GM12878 (cell line): ENCODE results near the gene NUDT1. TPM values are rescaled to one million over a fixed set of nuclear protein-coding genes. Genes with fewer than 3 reads are reported as not detected.

Source experiments
- ATAC-seq: fragments of 200-7000 bp; cut with Tn5 transposase; 3 replicates; pipeline ENCODE4 v1.9.1; 2020; ENCODE audit warnings: mild to moderate bottlenecking, moderate library complexity
- BruUV-seq: library from RNA; stranded (reverse); fragments of 400-500 nt; replicated peaks from 2 replicates; lab custom pipeline; 2021; lab: Mats Ljungman, UMichigan
- CTCF ChIA-PET: fragments of 300-600 bp; sonication (Branson Sonifier 250); formaldehyde crosslinking; extraction: SDS; loops from one replicate; lab custom pipeline; 2021; ENCODE audit warnings: inconsistent platforms; lab: Yijun Ruan, JAX
- POLR2A ChIA-PET: fragments of 350-600 bp; formaldehyde crosslinking; extraction: SDS; loops from one replicate; lab custom pipeline; 2021; ENCODE audit warnings: inconsistent platforms; lab: Charles Lee
- RAD21 ChIA-PET: fragments of 300-600 bp; sonication (Branson Sonifier 250); formaldehyde crosslinking; loops from one replicate; lab custom pipeline; 2023; ENCODE audit warnings: antibody characterized with exemption; ENCODE audit not compliant: unreplicated experiment; lab: Charles Lee
- SMC1A ChIA-PET: fragments of 300-600 bp; sonication (Branson Sonifier 250); formaldehyde crosslinking; loops from one replicate; lab custom pipeline; 2023; ENCODE audit not compliant: unreplicated experiment, uncharacterized antibody; lab: Charles Lee
- DNase-seq: peaks from one replicate; pipeline ENCODE4 v3.0.0-alpha.2; 2011; ENCODE audit warnings: low read depth, low spot score
- FAIRE-seq: peaks from 3 replicates; lab custom pipeline; 2011; peaks lifted over from hg19 to GRCh38; lab: Jason Lieb, UNC
- H2AFZ ChIP-seq: 2 replicates; pipeline ENCODE4 v1.6.0; 2011; ENCODE audit warnings: low read depth, low read length, control low read depth; ENCODE audit not compliant: control insufficient read depth
- H3K27ac ChIP-seq: 2 replicates; pipeline ENCODE4 v1.5.1; 2011; ENCODE audit warnings: control low read depth; ENCODE audit not compliant: control insufficient read depth, insufficient read depth
- H3K27me3 ChIP-seq, 2 experiments: replicated peaks in 1 of 2; 2 replicates each; pipeline versions ENCODE4 v1.6.0 to v1.6.1; 2011; ENCODE audit warnings: low read length in 1 of 2; ENCODE audit not compliant: control insufficient read depth in 2 of 2, insufficient read depth in 2 of 2
- H3K36me3 ChIP-seq, 2 experiments: 2 replicates each; pipeline ENCODE4 v1.5.1; 2011; ENCODE audit warnings: low read length in 1 of 2; ENCODE audit not compliant: control insufficient read depth in 2 of 2, insufficient read depth in 2 of 2
- H3K4me1 ChIP-seq: 2 replicates; pipeline ENCODE4 v1.6.1; 2011; ENCODE audit warnings: mild to moderate bottlenecking, low read length, moderate library complexity, mixed read lengths; ENCODE audit not compliant: control insufficient read depth, insufficient read depth
- H3K4me2 ChIP-seq: 2 replicates; pipeline ENCODE4 v1.6.0; 2011; ENCODE audit warnings: control low read depth; ENCODE audit not compliant: control insufficient read depth, insufficient read depth
- H3K4me3 ChIP-seq: fragments of 200-600 bp; sonication (generic); 2 replicates; pipeline ENCODE4 v1.5.1; 2016
- H3K79me2 ChIP-seq: 2 replicates; pipeline ENCODE4 v1.6.0; 2011; ENCODE audit warnings: low read length; ENCODE audit not compliant: control insufficient read depth, insufficient read depth
- H3K9ac ChIP-seq: 2 replicates; pipeline ENCODE4 v1.8.0; 2011; ENCODE audit warnings: low read length, control low read depth, mixed read lengths; ENCODE audit not compliant: control insufficient read depth, insufficient read depth
- H3K9me3 ChIP-seq: replicated peaks from 3 replicates; pipeline ENCODE4 v1.5.1; 2011; ENCODE audit warnings: mild to moderate bottlenecking, low read length; ENCODE audit not compliant: control insufficient read depth, insufficient read depth
- H4K20me1 ChIP-seq: 2 replicates; pipeline ENCODE4 v1.6.0; 2011; ENCODE audit not compliant: control insufficient read depth, insufficient read depth
- BRCA1 ChIP-seq: IDR thresholded peaks from 2 replicates; pipeline ENCODE4 v1.6.1; 2011; ENCODE audit warnings: low read depth, low read length, improper control_type of control experiment
- DPF2 ChIP-seq: fragments of 450-650 bp; IDR thresholded peaks from 2 replicates; pipeline ENCODE4 v1.6.1; 2017; ENCODE audit warnings: mild to moderate bottlenecking
- HDGF ChIP-seq: fragments of 450-650 bp; IDR thresholded peaks from 2 replicates; pipeline ENCODE4 v1.6.1; 2016; ENCODE audit warnings: antibody characterized with exemption
- IRF4 ChIP-seq: IDR thresholded peaks from 2 replicates; pipeline ENCODE4 v1.6.1; 2011; ENCODE audit warnings: low read depth, low read length
- IRF5 ChIP-seq: fragments of 450-650 bp; IDR thresholded peaks from 2 replicates; pipeline ENCODE4 v1.6.1; 2017; ENCODE audit warnings: borderline replicate concordance
- MTA3 ChIP-seq: IDR thresholded peaks from 2 replicates; pipeline ENCODE4 v1.6.1; 2012; ENCODE audit warnings: low read length, inconsistent platforms, borderline replicate concordance
- SMARCA5 ChIP-seq: fragments of 450-650 bp; IDR thresholded peaks from 2 replicates; pipeline ENCODE4 v1.6.1; 2017; ENCODE audit warnings: mild to moderate bottlenecking
- USF2 ChIP-seq: IDR thresholded peaks from 2 replicates; pipeline ENCODE4 v1.6.1; 2011; ENCODE audit warnings: low read depth, low read length, improper control_type of control experiment, borderline replicate concordance
- ZNF592 ChIP-seq: fragments of 450-650 bp; IDR thresholded peaks from 2 replicates; pipeline ENCODE4 v1.6.1; 2017; ENCODE audit warnings: mild to moderate bottlenecking, moderate library complexity
- ZNF687 ChIP-seq: fragments of 450-650 bp; IDR thresholded peaks from 2 replicates; pipeline ENCODE4 v1.6.1; 2017; ENCODE audit warnings: mild to moderate bottlenecking, moderate library complexity
- ZSCAN29 ChIP-seq: fragments of 450-650 bp; IDR thresholded peaks from 2 replicates; pipeline ENCODE4 v1.6.1; 2017; ENCODE audit warnings: mild to moderate bottlenecking, moderate library complexity
- WGBS: methylation state at CpG from one replicate; pipeline ENCODE4 v1.1.6; 2016; ENCODE audit warnings: low lambda C conversion rate; ENCODE audit not compliant: insufficient replicate concordance, insufficient coverage; ENCODE audit errors: missing lambda C conversion rate; 5-methylcytosine and 5-hydroxymethylcytosine counted together
- in situ Hi-C: fragments of 300-500 bp; cut with MboI; formaldehyde crosslinking; loops from 9 replicates; pipeline ENCODE4 v1.14.3; 2018; ENCODE audit warnings: mixed read lengths
- intact Hi-C: fragments of 100-400 bp; cut with micrococcal nuclease; formaldehyde crosslinking; loops from one replicate; pipeline ENCODE4 v1.14.2; 2022; ENCODE audit not compliant: unreplicated experiment
- polyA plus RNA-seq, 11 experiments: library from polyadenylated mRNA; depleted of rRNA in 4 of 11; unstranded in 6 of 11; stranded (reverse) in 5 of 11; fragments of >200 nt; fragmentation: Nextera tagmentation in 4 of 11; fragmentation: Illumina TruSeq in 1 of 11; extraction: Ambion mirVana in 4 of 11; extraction: Trizol in 1 of 11; gene quantifications; 1 replicate in 1 of 11; 2 replicates in 10 of 11; pipeline versions ENCODE4 v1.2.1 to v1.2.3, GENCODE V29; 2011 to 2016; ENCODE audit warnings: inconsistent platforms in 2 of 11, missing spikeins in 2 of 11, low read depth in 1 of 11
- total RNA-seq, 4 experiments: library from RNA; depleted of rRNA in 3 of 4; stranded (reverse); fragments of >200 nt in 3 of 4; fragmentation: Illumina TruSeq in 1 of 4; extraction: Trizol in 1 of 4; gene quantifications; 2 replicates each; pipeline versions ENCODE4 v1.2.1 to v1.2.3, GENCODE V29; 2013 to 2021

Gene NUDT1
- total and polyA plus RNA-seq, 10 of the 15 experiments (the other 5 are each of a cell fraction or from before 2014, with no cell fraction given) = 7.7 to 122 (median 59.2) TPM

- TF ChIP-seq ZNF687 = no peak
- TF ChIP-seq ZSCAN29 = no peak
- TF ChIP-seq SMARCA5 = no peak
- no peak for TF ChIP-seq HDGF
These were observed 17.5 kb upstream of the NUDT1 start (continued) for GRCh38 chr7:2224491-2224928.

GRCh38 chr7:2224934-2225333 lies 17.1 kb upstream of the NUDT1 start:
- no peaks in the 10 kb centered on the region for H3K4me1 ChIP-seq
- H3K36me3 ChIP-seq = peaks cover 14 to 43% of the 10 kb centered on the region in 2 experiments
- no peak overlapping the region for H3K4me2 ChIP-seq
- intact Hi-C loops (no loop called here), in situ Hi-C loops (no loop called here)
- H3K9me3 ChIP-seq = no peaks in the 10 kb centered on the region
- ATAC-seq (no peak), DNase-seq (no peak), FAIRE-seq (no peak)
- peaks cover 2% of the 10 kb centered on the region; the same call in 1 of the 2 replicates for H4K20me1 ChIP-seq
- TF ChIP-seq USF2 (no peak), ZNF592 (no peak), IRF5 (no peak), DPF2 (no peak), IRF4 (no peak), BRCA1 (no peak), MTA3 (no peak)
- ChIA-PET SMC1A (no interaction called here), RAD21 (no interaction called here), POLR2A (no interaction called here), CTCF (no interaction called here)
- H2AFZ ChIP-seq = no peak overlapping the region
- no peak overlapping the region for H3K27ac ChIP-seq
- no peak overlapping the region for H3K4me3 ChIP-seq
- peaks cover 2% of the 10 kb centered on the region for H3K79me2 ChIP-seq
- H3K27me3 ChIP-seq = no peaks in the 10 kb centered on the region
- WGBS = 100% methylated on average over 4 of the region's 4 CpGs
- BruUV-seq = no TSS peak
- H3K9ac ChIP-seq = no peak overlapping the region
